Measurements from ENCODE around the gene CEP85L.

The CEP85L gene

DNA sequence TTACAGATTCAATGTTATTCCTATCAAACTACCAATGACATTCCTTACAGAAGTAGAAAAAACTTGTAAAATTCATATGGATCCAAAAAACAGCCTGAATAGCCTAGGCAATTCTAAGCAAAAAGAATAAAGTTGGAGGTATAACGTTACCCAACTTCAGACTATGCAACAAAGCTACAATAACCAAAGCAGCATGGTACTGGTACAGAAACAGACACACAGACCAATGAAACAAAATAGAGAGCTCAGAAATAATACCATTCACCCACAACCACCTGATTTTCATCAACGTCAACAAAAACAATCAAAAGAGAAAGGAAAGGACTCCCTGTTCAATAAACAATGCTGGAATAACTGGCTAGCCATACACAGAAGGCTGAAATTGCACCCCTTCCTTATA is 120.4 kb downstream of the CEP85L start:
- DNase-seq, result no peak

- no peak for DNase-seq
Measured at GRCh38 chr6:118529756-118530155, 121.6 kb downstream of the CEP85L start.

DNA sequence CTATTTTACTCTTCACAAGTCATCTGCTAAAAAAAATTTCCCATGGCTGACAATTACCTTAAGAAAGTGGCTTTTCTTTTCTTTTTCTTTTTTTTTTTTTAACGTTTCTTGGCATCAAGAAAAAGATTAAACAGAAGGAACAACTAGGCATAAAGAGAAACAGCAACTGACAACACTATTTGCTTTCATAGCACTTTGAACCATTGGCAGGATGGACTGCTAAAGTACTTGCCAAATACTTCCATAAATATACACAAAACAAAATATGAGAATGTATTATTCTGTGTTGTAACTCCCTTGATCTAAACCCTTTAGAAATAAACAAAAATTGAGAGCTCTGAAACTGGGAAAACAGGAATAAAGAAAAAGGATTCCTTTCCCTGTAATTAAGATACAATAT is 123.3 kb downstream of the CEP85L start:
- DNase-seq, result no peak

DNA sequence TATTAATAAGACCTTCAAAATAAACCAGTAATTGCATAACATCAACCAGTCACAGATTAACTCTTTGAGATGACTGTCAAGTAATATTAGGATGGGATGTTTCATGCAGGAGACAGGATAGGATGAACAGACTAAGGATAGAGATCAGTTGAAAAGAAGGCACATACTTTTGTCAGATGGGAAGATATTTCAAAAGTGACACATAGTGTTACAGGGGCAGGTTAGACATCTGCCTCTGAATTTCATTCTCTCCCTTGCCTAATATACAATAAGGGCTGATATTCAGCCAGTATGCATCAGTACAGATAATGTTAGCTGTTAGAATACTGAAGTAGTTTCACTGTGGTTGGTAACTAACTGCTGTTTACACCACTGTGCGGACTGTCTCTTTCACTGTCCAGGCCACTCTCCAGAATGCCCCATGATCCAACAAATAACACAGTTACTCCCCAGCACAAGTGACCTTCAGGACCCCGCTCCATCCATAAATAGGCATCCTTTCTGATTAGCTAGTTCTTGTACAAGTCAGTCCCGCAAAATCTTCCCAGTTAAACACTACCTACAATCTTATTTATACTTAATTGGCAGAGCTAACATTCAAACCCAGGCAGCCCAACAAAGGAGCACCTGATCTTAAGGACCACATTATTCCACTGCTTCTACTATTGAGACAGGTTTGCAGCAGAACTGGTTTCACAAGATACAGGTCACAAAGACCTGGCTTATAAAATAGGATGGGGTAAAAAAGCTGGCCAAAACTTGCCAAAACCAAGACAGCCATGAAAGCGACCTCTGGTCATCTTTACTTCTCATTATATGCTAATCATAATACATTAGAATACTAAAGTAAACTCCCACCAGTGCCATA is 125.2 kb downstream of the CEP85L start:
- DNase-seq, result no peak

GRCh38 chr6:118524686-118525085 is 126.7 kb downstream of the CEP85L start:
- DNase-seq, result no peak

- DNase-seq, result no peak
Measured at GRCh38 chr6:118523216-118523615, 128.2 kb downstream of the CEP85L start.

DNA sequence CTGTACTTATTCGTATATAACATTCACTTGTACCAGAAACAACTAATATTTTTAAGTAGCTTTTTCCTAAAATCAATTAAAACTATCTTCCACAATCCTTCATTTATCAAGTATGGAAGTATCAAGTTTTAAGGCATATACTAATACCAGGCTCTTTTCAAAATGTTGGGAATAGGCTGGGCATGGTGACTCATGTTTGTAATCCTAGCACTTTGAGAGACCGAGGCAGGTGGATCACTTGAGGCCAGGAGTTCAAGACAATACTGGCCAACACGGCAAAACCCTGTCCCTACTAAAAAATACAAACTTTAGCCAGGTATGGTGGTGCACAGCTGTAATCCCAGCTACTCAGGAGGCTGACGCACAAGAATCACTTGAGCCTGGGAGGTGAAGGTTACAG is 129.0 kb downstream of the CEP85L start:
- no peak for DNase-seq

- no peak for DNase-seq
Measured at GRCh38 chr6:118514689-118515088, 136.7 kb downstream of the CEP85L start.

DNA sequence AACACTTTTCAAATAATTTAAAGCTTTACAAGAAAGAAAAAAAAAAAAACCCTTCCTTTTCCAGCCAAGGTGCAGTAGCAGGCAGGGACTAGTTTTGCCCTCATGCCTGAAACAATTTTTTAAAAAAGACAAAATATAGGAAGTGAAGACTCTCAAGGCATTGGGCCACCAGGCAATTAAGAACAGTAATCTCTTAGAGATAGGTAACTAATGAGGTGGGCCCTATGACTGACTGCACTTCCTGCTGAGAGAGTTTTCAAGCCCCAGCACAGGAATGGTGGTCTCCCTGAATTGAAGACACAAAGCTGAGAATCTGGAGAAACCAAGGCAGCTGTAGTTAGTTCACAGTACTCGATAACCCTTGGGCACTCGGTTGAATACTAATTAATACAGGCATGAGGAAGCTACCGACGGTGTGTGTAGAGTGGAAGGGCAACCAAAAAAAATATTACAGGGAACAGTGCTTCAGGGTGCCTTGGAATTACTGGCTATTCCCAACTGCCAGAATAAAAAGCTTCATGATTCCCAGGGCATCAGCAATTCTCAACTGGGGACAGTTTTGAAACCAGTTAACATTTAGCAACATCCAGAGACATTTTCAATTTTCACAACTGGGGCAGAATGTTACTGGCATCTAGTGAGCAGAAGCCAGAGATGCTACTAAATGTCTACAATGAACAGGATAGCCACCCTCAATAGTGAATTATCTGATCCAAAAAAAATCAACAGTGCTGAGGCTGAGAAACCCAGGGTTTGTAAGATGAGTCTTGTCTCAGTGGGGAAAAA is 139.3 kb downstream of the CEP85L start:
- no peak for DNase-seq

DNA sequence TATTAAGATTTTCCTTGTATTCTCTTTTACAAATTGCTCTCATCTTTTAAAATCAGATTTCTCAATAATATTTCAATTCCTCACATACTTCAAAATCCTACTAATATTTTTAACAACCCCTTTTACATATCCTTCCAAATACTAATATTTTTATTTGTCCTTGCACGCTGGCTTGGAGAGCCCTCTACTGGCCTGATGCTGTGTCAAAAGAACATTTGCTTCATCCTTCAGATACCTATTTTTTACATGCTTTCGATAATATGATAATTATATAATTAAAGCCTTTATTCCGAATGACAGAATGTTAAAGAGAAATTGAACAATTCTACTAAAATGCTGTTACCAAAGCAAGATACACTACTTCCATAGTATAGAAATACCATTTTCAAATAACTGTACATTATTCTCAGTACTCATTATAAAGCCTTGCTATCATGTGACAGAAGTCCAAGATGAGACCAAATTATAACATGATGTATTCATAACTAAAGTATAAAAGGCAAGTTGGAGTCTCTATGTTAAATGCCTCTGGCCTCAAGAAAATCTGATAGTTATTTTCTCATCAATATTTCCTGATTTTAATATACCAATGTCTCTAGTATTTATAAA is 142.3 kb downstream of the CEP85L start:
- DNase-seq, result peak; percentile 25

DNA sequence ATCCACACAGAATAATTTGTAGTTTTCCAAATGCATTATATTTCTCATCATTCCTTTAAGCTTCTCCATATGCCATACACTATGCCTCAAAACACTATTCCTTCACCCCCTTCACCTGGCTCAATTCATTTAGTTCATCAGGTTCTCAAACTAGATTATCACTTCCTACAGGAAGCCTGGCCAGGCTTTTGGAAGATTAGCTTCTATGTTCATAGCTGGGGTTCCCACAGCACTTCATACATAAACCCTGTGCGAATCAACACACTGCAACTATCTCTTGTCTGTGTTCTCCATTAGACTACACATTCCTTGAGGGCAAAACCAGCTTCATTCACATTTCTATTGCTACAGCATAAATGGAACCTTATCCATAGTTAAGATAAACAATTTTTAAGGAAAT is 143.8 kb downstream of the CEP85L start:
- DNase-seq, result no peak

- no peak for DNase-seq
Measured at GRCh38 chr6:118506071-118506638, 145.2 kb downstream of the CEP85L start.

GRCh38 chr6:118505656-118506055 is 145.7 kb downstream of the CEP85L start:
- no peak for DNase-seq

GRCh38 chr6:118504611-118505010 is 146.8 kb downstream of the CEP85L start:
- no peak for DNase-seq

GRCh38 chr6:118502169-118502568 is 149.2 kb downstream of the CEP85L start:
- DNase-seq, result no peak

- no peak for DNase-seq
Measured at GRCh38 chr6:118501765-118502164, 149.6 kb downstream of the CEP85L start.

GRCh38 chr6:118501099-118501498 is 150.3 kb downstream of the CEP85L start:
- DNase-seq, result no peak

GRCh38 chr6:118500130-118501015 is 151.0 kb downstream of the CEP85L start:
- DNase-seq, result no peak

GRCh38 chr6:118495485-118496280 is 155.7 kb downstream of the CEP85L start:
- DNase-seq, result no peak

- DNase-seq, result no peak
Measured at GRCh38 chr6:118494091-118494490, 157.3 kb downstream of the CEP85L start.

- DNase-seq, result no peak
Measured at GRCh38 chr6:118489990-118490389, 161.4 kb downstream of the CEP85L start.

Data from right hindlimb (tissue), 1 donor.